HG02981 (cell line): ENCODE results near the gene PCID2.

ENCODE experiments used
- ATAC-seq: cut with Tn5 transposase; IDR thresholded peaks from one replicate; pipeline ENCODE4 v1.9.1; 2021; ENCODE audit warnings: mild to moderate bottlenecking, moderate library complexity; ENCODE audit not compliant: unreplicated experiment

Gene PCID2

DNA sequence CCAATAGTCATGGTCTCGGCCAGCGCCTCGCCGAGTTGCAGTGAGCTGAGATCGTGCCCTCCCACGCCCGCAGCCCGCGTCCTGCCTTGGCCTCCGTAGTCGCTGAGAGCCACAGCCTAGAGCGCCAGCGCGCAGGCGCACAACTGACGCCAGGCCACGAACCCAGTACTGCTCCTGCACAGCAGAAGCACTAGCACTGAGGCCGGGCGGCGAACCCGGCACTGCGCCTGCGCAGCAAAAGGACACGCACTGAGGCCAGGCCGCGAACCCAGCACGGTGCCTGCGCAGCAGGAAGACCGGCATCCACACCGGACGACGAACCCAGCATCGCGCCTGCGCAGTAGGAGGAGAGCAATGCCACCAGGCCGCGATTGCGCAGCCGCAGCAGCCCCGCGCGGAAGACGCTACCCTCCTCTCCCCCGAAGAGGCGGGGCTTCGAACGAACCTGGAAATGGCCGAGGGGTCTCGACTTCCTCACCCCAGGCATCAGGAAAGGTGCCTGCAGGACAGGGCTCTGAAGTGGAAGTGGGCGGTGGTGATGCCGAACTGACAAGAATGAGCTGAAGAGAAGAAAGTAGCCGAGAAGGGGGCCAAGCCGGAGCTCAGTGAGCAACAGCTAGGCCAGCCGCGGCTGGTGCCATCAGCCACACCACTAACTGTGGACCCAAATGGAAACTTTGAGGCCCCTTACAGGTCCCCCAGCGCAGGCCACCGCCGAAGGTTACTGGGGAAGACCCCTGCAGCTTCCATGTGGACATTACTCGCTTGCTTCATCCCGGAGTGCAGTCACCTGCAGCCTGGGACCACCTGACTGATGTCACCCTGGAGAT is 78.3 kb downstream of the PCID2 start:
- no peak for ATAC-seq

DNA sequence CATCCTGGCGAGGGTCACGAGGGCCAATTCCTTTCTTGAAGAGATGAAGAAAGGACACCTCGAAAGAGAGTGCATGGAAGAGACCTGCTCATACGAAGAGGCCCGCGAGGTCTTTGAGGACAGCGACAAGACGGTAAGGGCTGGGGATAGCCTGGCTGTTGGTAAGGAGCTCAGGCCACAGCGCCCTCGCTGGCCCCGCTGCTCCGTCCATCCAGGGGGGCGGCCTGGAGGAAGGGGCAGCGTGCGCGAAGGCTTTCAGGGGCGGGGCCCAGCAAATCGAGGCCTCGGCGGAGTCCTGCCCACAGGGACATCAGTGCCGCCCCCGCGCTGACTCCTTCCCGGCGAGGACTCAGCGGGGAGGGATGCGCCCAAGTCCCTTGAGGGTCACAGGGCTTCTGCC is 79.0 kb downstream of the PCID2 start:
- no peak for ATAC-seq
